Thyroid gland (tissue), 4 donors: ENCODE measurements around the gene SKIDA1. TPM values are rescaled to one million over a fixed set of nuclear protein-coding genes. Genes with fewer than 3 reads are reported as not detected.

ENCODE experiments used
- DNase-seq, 2 donors: peaks; one replicate each; pipeline ENCODE4 v3.0.0-alpha.2; 2019
- H3K27ac ChIP-seq, 3 donors: fragments of 200-600 bp; sonication (generic); 1 replicate in 2 of 3; 2 replicates in 1 of 3; pipeline ENCODE4 v1.5.1; 2016 to 2019; ENCODE audit warnings: mild to moderate bottlenecking in 1 of 3, moderate library complexity in 1 of 3
- H3K27me3 ChIP-seq: fragments of 200-600 bp; sonication (generic); one replicate; pipeline ENCODE4 v1.5.1; 2019
- H3K36me3 ChIP-seq, 2 donors: fragments of 200-600 bp; sonication (generic); one replicate each; pipeline ENCODE4 v1.5.1; 2016 to 2019
- H3K4me1 ChIP-seq, 2 donors: fragments of 200-600 bp; sonication (generic); one replicate each; pipeline ENCODE4 v1.5.1; 2017 to 2019
- H3K4me3 ChIP-seq, 3 donors: fragments of 200-600 bp; sonication (generic); replicated peaks in 1 of 3; 1 replicate in 2 of 3; 2 replicates in 1 of 3; pipeline ENCODE4 v1.5.1; 2016; ENCODE audit warnings: mild to moderate bottlenecking in 1 of 3
- H3K9me3 ChIP-seq: fragments of 200-600 bp; sonication (generic); one replicate; pipeline ENCODE4 v1.5.1; 2017
- POLR2A ChIP-seq, 2 donors: fragments of 450-650 bp; IDR thresholded peaks; one replicate each; pipeline ENCODE4 v1.6.1; 2017; ENCODE audit warnings: antibody characterized with exemption in 2 of 2, mild to moderate bottlenecking in 2 of 2, moderate library complexity in 1 of 2
- WGBS, 2 donors: methylation state at CpG; one replicate each; pipeline ENCODE4 v1.1.5; 2017; 5-methylcytosine and 5-hydroxymethylcytosine counted together
- intact Hi-C: fragments of 100-400 bp; cut with DNase I; formaldehyde crosslinking; loops from one replicate; pipeline ENCODE4 v1.15.1; 2023
- microRNA counts, 2 donors: library from miRNA; unstranded; fragments of <30 nt; microRNA quantifications; one replicate each; lab custom pipeline; 2016 to 2017
- microRNA-seq: library from miRNA; unstranded; fragments of <30 nt; microRNA quantifications from one replicate; pipeline ENCODE4, GENCODE V29; 2016
- small RNA-seq: library from RNA; depleted of rRNA; stranded (forward); fragments of <200 nt; gene quantifications from one replicate; pipeline ENCODE3, GENCODE V24; 2016
- total RNA-seq, 4 donors: library from RNA; depleted of rRNA; stranded (reverse); fragments of >200 nt; gene quantifications; one replicate each; pipeline ENCODE4 v1.2.3, GENCODE V29; 2016
- TF ChIP-seq, protein P1 (sequence below), 6 experiments: fragments of 200-600 bp in 3 of 6; fragments of 450-650 bp in 3 of 6; sonication (generic) in 3 of 6; IDR thresholded peaks; one replicate each; pipeline ENCODE4 v1.5.1; 2016 to 2019; ENCODE audit warnings: antibody characterized with exemption in 6 of 6, mild to moderate bottlenecking in 2 of 6, inconsistent platforms in 1 of 6, moderate library complexity in 1 of 6

Gene SKIDA1
- total RNA-seq, 4 donors from 2014 or later: 3.1 to 9.9 (median 7.1) TPM

GRCh38 chr10:21467633-21468032 lies 57.8 kb downstream of the SKIDA1 start:
- H3K9me3 ChIP-seq: no peaks in the 10 kb centered on the region
- H3K4me3 ChIP-seq: no peak overlapping the region
- no peak for DNase-seq
- intact Hi-C loops: no loop called here
- H3K4me1 ChIP-seq: no peaks in the 10 kb centered on the region
- no peaks in the 10 kb centered on the region for H3K36me3 ChIP-seq
- 100% methylated on average over 1 of the region's 1 CpG for WGBS, 2 donors
- TF ChIP-seq, protein P1, sequence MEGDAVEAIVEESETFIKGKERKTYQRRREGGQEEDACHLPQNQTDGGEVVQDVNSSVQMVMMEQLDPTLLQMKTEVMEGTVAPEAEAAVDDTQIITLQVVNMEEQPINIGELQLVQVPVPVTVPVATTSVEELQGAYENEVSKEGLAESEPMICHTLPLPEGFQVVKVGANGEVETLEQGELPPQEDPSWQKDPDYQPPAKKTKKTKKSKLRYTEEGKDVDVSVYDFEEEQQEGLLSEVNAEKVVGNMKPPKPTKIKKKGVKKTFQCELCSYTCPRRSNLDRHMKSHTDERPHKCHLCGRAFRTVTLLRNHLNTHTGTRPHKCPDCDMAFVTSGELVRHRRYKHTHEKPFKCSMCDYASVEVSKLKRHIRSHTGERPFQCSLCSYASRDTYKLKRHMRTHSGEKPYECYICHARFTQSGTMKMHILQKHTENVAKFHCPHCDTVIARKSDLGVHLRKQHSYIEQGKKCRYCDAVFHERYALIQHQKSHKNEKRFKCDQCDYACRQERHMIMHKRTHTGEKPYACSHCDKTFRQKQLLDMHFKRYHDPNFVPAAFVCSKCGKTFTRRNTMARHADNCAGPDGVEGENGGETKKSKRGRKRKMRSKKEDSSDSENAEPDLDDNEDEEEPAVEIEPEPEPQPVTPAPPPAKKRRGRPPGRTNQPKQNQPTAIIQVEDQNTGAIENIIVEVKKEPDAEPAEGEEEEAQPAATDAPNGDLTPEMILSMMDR (IDR thresholded peaks at IDR 0.05): no peak
- TF ChIP-seq POLR2A (IDR thresholded peaks at IDR 0.05): no peak
- no peak overlapping the region for H3K27ac ChIP-seq
- H3K27me3 ChIP-seq: no peaks in the 10 kb centered on the region

DNA sequence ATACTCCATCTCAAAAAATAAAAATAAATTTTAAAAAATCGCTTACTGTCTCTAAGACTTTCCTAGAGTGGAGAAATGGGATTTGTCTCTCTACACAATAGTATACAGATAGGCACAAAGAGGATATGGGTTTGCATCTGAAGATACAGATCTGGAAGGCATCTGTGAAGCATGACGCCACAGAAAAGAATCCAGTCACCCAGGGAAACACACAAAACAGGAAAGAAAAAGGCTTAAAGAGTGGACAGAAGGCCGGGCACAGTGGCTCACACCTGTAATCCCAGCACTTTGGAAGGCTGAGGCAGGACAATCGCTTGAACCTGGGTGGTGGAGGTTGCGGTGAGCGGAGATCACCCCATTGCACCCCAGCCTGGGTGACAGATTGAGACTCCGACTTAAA lies 61.3 kb downstream of the SKIDA1 start:
- no peak for TF ChIP-seq POLR2A (IDR thresholded peaks at IDR 0.05)
- TF ChIP-seq, protein P1 (IDR thresholded peaks at IDR 0.05): no peak
- 91 to 92% methylated on average over 7 of the region's 7 CpGs for WGBS, 2 donors
- H3K4me1 ChIP-seq: no peaks in the 10 kb centered on the region
- no peaks in the 10 kb centered on the region for H3K36me3 ChIP-seq
- no peaks in the 10 kb centered on the region for H3K9me3 ChIP-seq
- DNase-seq: no peak
- H3K27ac ChIP-seq: no peak overlapping the region
- no peaks in the 10 kb centered on the region for H3K27me3 ChIP-seq
- H3K4me3 ChIP-seq: no peak overlapping the region
- intact Hi-C loops: no loop called here

MicroRNA genes within 50 kb of the gene (microRNA counts, 767-probe panel; counts per million panel counts)
- microRNA hsa-miR-1915-3p (lab: Ali Mortazavi, UCI): 0 counts per million in 2 donors

Small RNAs within 50 kb of the gene (microRNA-seq; reads per million reads assigned to microRNA genes)
- not detected for gene MIR1915

Small RNAs within 50 kb of the gene (small RNA-seq; reads per million reads assigned to genes)
- not detected for gene MIR1915
- gene RF00019: not detected
- not detected for gene RNU6-306P

Other genes with a start within 250 kb of the SKIDA1 start
- 100 to 1,000 TPM in 1 of 4 donors, 10 to 100 TPM in 3; 46.3 to 109 (median 57.7) TPM for gene MLLT10, start 8.6 kb upstream of the SKIDA1 start, total RNA-seq